Activated CD4-positive, alpha-beta T cell treated with anti-CD3 and anti-CD28 coated beads for 48 hours (primary cell): ENCODE measurements around the gene YPEL3.

Source experiments
- DNase-seq: peaks from one replicate; pipeline ENCODE4 v3.0.0-alpha.2; 2020

The YPEL3 gene

GRCh38 chr16:30088832-30089624 is 7.0 kb downstream of the YPEL3 start:
- no peak for DNase-seq

- no peak for DNase-seq
Measured at GRCh38 chr16:30088237-30088831, 7.7 kb downstream of the YPEL3 start.

GRCh38 chr16:30087181-30087898 is 8.7 kb downstream of the YPEL3 start:
- DNase-seq: no peak

DNA sequence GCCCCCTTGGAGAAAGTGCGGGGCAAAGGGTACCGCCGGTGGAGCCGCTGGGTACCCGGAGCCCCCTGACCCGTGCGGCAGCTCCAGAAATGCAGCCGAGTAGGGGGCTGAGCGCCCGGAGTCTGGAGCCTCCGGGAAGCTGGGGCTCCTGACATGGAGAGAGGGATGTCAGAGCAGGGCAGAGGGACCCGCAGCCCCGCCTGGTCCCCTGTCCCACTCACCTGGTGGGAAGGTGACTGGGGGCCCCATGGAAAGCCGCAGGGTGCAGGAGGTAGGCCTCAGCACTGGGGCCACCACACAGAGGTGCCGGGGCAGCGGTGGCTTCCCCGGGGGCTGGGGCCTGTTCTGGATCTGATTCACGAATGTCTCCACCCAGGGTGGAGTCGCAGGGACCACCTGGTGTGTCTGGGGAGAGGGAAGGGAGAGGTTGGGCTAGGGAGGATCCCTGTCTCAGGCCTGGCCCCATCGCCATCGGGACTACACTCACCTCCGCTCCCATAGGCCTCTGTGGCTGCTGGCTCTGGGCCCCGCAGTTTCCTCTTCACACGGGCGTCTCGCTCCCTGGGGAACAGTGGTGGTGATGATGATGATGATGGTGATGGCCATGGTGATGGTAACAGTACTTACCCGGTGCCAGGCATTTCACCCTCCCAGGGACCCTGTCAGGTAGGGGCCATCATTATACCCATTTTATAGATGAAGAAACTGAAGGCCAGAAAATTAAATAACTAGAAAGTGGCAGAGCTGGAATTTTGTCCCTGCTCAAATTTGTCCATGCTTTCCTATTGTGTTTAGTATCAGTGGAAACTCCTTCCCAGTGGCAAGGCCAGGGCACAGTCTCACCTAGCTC is 9.5 kb downstream of the YPEL3 start:
- no peak for DNase-seq

DNA sequence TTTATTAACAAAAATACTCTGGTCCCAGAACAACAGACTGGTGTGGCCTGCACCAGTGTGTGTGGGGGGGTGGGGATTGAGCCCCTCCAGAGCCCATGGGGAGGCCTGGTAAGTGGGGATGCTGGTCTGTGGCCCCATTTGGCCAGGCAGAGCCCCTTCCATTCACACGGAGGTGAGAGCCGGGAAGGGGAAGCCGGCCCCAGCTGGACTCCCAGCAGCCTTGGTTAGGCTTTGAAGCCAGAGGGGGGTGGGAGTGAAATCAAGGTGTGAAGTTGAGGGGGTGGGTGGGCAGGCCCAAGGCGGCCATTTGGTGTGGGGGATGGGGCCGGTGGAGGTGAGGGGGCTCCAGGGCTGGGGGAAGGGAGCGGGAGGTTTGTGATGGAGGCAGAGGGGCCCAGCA is 10.2 kb downstream of the YPEL3 start:
- DNase-seq: no peak

GRCh38 chr16:30085247-30085646 is 10.8 kb downstream of the YPEL3 start:
- no peak for DNase-seq

DNA sequence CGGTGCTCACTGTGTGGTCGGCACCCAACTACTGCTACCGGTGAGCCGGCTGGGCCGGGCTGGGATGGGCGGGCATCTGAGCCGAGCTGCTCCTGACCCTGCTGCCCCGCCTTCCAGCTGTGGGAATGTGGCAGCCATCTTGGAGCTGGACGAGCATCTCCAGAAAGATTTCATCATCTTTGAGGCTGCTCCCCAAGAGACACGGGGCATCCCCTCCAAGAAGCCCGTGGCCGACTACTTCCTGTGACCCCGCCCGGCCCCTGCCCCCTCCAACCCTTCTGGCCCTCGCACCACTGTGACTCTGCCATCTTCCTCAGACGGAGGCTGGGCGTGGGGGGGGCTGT is 11.2 kb downstream of the YPEL3 start:
- DNase-seq: no peak

DNA sequence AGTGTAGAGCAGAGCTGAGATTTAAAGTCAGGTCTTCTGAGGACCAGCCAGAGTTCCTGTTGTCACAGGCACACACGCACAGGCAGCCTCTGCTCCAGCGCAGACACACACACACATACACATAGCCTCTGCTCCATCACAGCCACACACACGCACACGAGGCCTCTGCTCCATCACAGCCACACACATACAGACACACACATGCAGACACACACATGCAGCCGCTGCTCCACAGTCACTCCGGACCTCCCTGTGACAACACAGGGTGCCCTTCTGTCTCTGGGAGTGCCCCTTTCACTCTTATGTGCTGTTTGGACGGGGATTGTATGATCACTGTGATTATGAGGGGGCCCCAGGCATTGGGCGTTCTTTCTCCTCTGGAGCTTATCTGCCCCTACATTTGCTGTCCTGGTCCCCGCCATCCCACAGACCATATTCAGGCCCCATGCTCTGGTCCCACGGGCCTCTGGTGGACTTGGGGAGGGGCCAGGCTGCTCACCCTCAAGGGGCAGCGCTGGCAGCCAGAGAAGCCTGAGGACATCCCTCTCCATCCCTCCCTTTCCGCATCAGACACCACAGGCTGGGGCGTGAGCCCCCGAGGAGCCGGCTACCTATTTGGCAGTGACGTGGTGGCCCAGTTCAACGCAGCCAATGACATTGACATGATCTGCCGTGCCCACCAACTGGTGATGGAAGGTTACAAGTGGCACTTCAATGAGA is 11.8 kb downstream of the YPEL3 start:
- DNase-seq: no peak

DNA sequence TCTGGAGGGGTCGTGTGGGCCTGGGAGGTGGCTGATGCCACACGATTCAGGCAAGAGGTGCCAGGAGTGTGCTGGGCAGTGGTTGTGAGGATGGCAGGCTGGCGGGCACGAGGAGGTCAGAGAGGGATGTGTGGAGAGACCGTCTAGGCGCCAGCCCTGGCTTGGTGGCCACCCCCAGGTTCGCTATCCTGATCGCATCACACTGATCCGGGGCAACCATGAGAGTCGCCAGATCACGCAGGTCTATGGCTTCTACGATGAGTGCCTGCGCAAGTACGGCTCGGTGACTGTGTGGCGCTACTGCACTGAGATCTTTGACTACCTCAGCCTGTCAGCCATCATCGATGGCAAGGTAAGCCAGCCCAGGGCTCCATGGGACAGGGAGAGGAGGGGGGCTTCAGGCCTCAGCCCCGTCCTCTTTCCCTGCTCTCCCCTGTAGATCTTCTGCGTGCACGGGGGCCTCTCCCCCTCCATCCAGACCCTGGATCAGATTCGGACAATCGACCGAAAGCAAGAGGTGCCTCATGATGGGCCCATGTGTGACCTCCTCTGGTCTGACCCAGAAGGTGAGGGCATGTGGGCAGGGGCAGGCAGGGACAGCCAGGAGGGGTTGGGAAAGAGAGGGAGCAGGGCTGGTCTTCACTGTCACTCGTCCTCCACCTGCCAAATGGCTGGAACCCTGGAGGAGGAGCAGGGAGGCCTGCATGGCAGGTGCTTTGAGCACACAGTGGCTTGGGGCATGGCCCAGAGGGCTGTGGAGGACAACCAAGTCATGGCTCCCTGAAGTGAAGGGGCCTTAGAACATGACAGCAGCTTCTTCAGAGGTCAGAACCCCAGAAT is 12.6 kb downstream of the YPEL3 start:
- no peak for DNase-seq

- DNase-seq: no peak
Measured at GRCh38 chr16:30082545-30083090, 13.4 kb downstream of the YPEL3 start.

DNA sequence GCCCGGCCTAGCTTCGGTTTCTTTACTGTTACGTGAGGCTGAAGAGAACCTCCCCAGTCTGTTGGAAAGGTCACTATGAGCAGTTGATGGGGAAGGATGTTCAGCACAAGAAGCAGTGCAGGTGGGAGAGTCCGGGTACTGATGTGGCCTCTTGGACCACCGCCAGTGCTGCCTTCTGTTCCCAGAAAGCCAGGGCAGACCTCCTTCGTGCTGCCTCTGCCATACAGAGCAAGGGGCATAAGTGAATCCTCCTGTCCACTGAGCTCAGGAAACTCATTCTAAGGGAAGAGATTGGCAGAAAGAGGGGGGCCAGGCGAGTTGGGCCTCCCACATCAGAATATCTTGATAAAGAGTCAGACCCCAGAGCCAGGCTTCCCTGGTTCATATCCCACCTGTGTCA is 16.5 kb downstream of the YPEL3 start:
- DNase-seq: no peak

DNA sequence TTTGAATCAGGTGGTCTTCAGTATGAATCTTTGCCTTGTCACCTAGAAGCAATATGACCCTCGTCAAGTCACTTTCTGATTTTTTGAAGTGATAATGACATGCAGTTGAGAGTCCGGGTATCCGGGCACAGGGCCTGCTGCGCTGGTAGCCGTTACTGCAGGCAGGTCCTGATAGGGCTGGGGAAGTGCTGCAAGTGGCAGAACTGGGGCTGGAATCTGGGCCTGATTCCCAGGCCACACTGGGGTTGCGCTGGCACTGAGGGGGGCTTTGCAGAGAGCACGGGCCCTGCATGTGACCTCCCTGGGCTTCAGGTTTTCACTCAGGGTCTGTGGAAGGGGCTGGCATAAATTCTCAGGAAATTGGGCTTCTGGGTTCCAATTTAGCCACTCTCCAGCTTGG is 17.3 kb downstream of the YPEL3 start:
- no peak for DNase-seq

DNA sequence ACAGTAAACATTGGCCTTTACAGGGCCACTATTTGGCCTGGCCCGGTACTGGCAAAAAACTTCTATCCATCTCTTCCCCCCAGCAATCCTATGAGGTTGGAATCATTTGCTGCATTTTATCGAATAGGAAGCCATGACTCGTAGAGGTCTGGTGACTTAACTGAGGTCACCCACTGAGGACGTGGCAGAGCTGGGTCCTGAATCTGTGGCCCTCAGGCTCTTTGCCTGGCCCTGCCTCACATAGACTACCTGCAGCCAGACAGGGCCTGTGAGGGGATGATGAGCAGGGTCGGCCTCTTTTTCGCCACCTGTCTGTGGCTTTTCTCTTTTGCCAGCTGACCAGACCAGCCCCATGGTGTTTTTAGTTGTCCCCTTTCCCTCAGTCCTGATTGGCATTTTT is 18.4 kb downstream of the YPEL3 start:
- DNase-seq: no peak

GRCh38 chr16:30076276-30076791 is 19.7 kb downstream of the YPEL3 start:
- no peak for DNase-seq

DNA sequence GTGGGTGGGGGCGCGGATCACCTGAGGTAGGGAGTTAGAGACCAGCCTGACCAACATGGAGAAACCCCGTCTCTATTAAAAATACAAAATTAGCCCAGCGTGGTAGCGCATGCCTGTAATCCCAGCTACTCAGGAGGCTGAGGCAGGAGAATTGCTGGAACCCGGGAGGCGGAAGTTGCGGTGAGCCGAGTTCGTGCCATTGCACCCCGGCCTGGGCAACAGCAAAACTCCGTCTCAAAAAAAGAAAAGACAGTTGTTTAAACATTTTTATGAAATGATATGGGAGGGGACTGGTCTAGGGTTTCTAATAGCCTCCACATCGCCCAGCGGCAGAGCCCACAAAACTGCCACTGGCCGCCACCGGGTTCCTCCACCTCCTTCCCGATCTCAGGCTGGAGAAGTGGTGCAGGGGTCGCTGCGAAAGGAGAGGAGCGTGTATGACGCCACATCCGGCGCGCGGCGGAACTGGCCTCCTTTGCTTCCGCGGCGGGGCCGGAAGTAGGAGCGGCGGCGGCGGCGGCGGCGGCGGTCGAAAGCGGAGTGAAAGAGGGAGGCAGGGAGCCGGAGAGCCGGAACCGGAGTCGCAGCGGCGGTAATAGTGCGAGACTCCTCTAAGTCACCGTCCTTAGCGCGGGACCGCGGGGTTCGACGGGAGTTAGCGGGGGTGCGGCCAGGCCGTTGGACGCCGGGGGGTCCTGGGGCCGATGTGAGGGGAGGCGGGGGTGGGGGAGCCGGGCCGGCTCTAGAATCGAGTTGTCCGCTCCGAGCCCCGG is 20.3 kb downstream of the YPEL3 start, which contains the start of gene PPP4C:
Gene PPP4C (plus strand): TSS at position 492 of the 773 bp plus-strand sequence. CDS start 384 bp downstream, outside the sequence.
- DNase-seq: peak; percentile 95

DNA sequence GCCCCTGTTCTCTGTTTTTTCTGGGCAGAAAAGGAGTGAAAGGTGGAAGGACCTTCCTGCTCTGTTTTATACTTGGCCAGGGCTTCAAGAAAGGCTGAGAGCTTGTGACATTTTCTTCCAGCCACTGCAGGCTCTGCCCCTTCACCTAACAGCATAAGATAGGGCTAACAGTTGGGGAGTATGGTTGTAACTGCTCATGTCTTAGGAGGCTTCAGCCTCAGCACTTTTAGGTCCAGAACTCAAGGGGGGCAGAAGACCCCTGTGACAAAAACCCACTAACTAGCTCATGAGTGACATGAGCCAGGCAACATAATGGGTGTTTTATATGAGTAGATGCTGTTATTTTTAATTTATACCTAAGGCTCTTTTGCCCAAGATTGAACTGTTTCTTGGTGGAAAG is 25.5 kb downstream of the YPEL3 start:
- DNase-seq: no peak

GRCh38 chr16:30069611-30070462 is 26.2 kb downstream of the YPEL3 start:
- DNase-seq: no peak

GRCh38 chr16:30068750-30069610 is 27.0 kb downstream of the YPEL3 start:
- DNase-seq: peak; percentile 77
